Testis (tissue), 3 donors: ENCODE results near the gene ANKRD9. TPM values are rescaled to one million over a fixed set of nuclear protein-coding genes. Genes with fewer than 3 reads are reported as not detected.

Experiments used
- DNase-seq: peaks from one replicate; pipeline ENCODE4 v3.0.0-alpha.2; 2019
- H3K27ac ChIP-seq, 2 donors: fragments of 200-600 bp; sonication (generic); one replicate each; pipeline ENCODE4 v1.5.1; 2019
- H3K27me3 ChIP-seq: fragments of 200-600 bp; sonication (generic); one replicate; pipeline ENCODE4 v1.5.1; 2019
- H3K36me3 ChIP-seq: fragments of 200-600 bp; sonication (generic); one replicate; pipeline ENCODE4 v1.5.1; 2017; ENCODE audit warnings: low read depth; ENCODE audit errors: missing control alignments
- H3K4me1 ChIP-seq: fragments of 200-600 bp; sonication (generic); one replicate; pipeline ENCODE4 v1.5.1; 2019
- H3K4me3 ChIP-seq, 2 donors: fragments of 200-600 bp; sonication (generic); one replicate each; pipeline ENCODE4 v1.5.1; 2017 to 2019
- H3K9me3 ChIP-seq: fragments of 200-600 bp; sonication (generic); one replicate; pipeline ENCODE4 v1.5.1; 2017
- POLR2A ChIP-seq: fragments of 450-650 bp; IDR thresholded peaks from one replicate; pipeline ENCODE4 v1.6.1; 2017; ENCODE audit warnings: antibody characterized with exemption, mild to moderate bottlenecking, moderate library complexity
- WGBS, 2 donors: methylation state at CpG; one replicate each; pipeline ENCODE4 v1.1.5; 2018; 5-methylcytosine and 5-hydroxymethylcytosine counted together
- intact Hi-C: fragments of 100-400 bp; cut with DNase I; formaldehyde crosslinking; loops from one replicate; pipeline ENCODE4 v1.15.1; 2023; ENCODE audit warnings: low total_unique reads
- polyA plus RNA-seq: library from polyadenylated mRNA; stranded (reverse); fragments of 350-450 nt; fragmentation: Illumina TruSeq; extraction: RNeasy Lipid Tissue Mini Kit (QIAGEN cat#74804); gene quantifications from one replicate; pipeline ENCODE4 v1.2.3, GENCODE V29; 2014; ENCODE audit warnings: low read depth, low replicate concordance; ENCODE audit not compliant: insufficient read depth
- total RNA-seq, 2 donors: library from RNA; depleted of rRNA; stranded (reverse); fragments of >200 nt; gene quantifications; one replicate each; pipeline ENCODE4 v1.2.3, GENCODE V29; 2016
- TF ChIP-seq, protein P1 (sequence below), 3 experiments: fragments of 450-650 bp in 2 of 3; fragments of 200-600 bp in 1 of 3; sonication (generic) in 1 of 3; IDR thresholded peaks; one replicate each; pipeline ENCODE4 v1.5.1; 2016 to 2019; ENCODE audit warnings: antibody characterized with exemption in 3 of 3, mild to moderate bottlenecking in 2 of 3, moderate library complexity in 1 of 3

Gene ANKRD9
- total and polyA plus RNA-seq, 3 donors from 2014 or later, result 21.0 to 153 (median 88.7) TPM

DNA sequence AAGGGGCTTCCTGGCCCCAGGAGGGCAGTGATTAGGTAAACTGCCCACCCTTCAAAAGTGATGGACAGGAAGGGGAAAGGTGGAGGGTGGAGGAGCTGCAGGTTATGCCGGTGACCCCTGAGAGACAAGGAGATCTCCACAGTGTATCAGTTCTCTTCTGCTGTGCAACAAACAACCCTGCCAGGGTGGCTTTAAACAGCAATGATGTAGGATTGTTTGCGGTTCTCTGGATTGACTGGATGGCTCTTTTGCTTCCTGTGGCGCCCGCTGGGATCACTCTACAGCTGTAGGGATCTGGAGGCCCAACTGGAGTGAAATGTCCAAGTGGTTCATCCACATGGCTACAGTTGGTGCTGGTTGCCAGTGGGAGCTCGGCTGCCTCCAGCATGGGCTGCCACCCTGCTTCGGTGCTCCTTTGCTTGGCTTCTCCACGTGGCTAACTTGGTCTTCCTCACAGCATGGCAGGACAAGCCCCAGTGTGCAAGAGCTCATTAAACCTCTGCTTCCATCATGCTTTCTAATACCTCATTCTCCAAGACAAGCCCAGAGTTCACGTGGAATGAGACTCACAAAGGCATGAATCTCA is 8.6 kb upstream of the ANKRD9 start:
- WGBS, 2 donors, result 82 to 83% methylated on average over 6 to 8 of the region's 8 CpGs
- Histone ChIP-seq H3K27ac (no peak overlapping the region), H3K36me3 (no peaks in the 10 kb centered on the region), H3K9me3 (no peaks in the 10 kb centered on the region), H3K4me1 (no peaks in the 10 kb centered on the region), H3K27me3 (no peaks in the 10 kb centered on the region), H3K4me3 (no peak overlapping the region)
- DNase-seq, result no peak
- intact Hi-C loops, result loop anchor here (5.0 kb wide), 1 partner anchor 81 kb away; no protein-coding TSS in a partner anchor
- TF ChIP-seq POLR2A, result no peak
- TF ChIP-seq, protein P1, sequence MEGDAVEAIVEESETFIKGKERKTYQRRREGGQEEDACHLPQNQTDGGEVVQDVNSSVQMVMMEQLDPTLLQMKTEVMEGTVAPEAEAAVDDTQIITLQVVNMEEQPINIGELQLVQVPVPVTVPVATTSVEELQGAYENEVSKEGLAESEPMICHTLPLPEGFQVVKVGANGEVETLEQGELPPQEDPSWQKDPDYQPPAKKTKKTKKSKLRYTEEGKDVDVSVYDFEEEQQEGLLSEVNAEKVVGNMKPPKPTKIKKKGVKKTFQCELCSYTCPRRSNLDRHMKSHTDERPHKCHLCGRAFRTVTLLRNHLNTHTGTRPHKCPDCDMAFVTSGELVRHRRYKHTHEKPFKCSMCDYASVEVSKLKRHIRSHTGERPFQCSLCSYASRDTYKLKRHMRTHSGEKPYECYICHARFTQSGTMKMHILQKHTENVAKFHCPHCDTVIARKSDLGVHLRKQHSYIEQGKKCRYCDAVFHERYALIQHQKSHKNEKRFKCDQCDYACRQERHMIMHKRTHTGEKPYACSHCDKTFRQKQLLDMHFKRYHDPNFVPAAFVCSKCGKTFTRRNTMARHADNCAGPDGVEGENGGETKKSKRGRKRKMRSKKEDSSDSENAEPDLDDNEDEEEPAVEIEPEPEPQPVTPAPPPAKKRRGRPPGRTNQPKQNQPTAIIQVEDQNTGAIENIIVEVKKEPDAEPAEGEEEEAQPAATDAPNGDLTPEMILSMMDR (IDR thresholded peaks at IDR 0.05), result no peak

DNA sequence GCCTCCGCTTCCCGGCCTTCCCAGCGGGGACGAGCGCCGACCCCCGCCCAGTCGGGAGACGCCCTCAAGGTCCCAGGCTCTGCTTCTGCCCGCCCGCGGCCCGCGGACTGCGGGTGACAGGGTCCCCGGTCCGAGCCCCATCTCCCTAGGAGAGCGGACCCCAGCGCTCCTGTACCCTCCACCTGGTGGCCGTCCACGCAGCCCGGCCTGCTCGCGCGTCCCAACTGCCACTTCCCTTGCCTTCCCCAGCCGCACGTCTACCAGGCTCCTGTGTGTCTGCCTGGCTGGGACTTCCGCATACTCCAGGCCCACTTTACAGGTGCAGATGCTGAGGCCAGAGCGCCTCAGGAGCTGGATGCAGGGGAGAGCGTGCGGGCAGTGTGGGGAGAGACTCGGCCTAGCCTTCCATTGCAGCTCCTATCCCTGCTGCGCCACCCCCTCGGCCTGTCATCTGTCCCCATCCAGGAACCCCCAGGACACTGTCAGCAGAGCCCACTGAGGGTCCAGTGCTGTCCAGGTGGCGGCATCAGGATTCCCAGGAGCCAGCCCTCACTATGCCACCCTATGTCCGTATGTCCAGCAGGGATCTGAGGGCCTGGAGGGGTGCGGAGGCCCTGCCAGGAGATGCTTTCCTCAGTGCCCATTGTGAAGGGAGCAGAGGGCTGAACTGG is 8.0 kb upstream of the ANKRD9 start:
- intact Hi-C loops, result loop anchor here (5.0 kb wide), 1 partner anchor 80 kb away; no protein-coding TSS in a partner anchor
- Histone ChIP-seq H3K27ac (peak overlapping the region in 1 of 2 donors; percentile 41), H3K36me3 (no peaks in the 10 kb centered on the region)

DNA sequence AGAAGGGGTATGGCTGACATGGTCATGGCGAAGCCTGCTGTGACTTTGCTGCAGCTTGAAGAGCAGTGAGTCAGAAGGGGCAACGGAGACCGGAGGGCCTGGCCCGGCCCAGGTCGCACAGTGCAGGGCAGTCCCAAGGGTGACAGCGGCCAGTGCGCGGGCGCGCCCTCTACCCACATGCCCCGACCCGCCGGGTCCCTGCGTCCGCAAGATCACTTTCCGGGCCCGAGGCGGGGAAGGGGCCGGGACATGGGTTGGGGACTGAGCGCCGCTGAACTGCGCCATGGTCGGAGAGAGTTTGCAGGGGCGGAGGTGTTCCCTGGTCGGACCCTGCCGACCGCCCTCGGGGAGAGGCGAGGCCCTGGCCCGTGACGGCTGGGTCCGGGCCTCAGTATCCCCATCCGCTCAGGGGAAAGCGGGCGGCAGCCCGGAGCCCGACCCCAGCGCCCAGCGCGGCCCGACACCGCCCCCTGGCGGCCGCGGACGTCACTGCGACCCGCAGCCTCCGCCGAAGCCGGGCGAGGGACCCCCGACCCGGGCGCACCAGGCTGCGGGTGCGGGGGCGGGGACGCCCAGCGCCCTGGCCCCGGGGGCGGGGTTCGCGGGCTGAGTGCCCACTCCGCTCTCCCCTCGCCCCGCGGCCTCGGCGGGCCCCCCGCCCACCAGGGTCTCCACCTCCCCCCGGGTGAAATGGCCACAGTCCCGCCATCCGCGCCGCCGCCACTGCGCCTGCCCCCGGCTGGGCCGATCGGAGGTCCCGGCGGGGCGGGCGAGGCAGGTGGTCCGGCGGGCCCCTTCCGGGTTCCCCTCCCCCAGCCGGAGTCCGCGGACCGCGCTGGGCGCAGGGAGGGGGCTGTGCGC is 7.2 kb upstream of the ANKRD9 start:
- intact Hi-C loops, result loop anchor here (5.0 kb wide), 1 partner anchor 79 kb away; no protein-coding TSS in a partner anchor
- Histone ChIP-seq H3K9me3 (no peaks in the 10 kb centered on the region), H3K27ac (peak overlapping the region in 1 of 2 donors; percentile 41), H3K27me3 (no peaks in the 10 kb centered on the region), H3K36me3 (no peaks in the 10 kb centered on the region), H3K4me3 (peak overlapping the region; percentile 68 to 78), H3K4me1 (no peaks in the 10 kb centered on the region)
- peak; percentile 59 for DNase-seq
- 4 to 13% methylated on average over 5 to 21 of the region's 95 CpGs for WGBS, 2 donors
- TF ChIP-seq, protein P1 (IDR thresholded peaks at IDR 0.05), result peak; percentile 98 to 99 (median 98)
- TF ChIP-seq POLR2A, result no peak

More for the DNA sequence above, 8.0 kb upstream of the ANKRD9 start:
- 24 to 90% methylated on average over 2 to 35 of the region's 37 CpGs for WGBS, 2 donors
- H3K4me1 ChIP-seq, result no peaks in the 10 kb centered on the region
- peak; percentile 29 for DNase-seq
- H3K27me3 ChIP-seq, result no peaks in the 10 kb centered on the region
- peak overlapping the region; percentile 68 to 78 for H3K4me3 ChIP-seq
- no peaks in the 10 kb centered on the region for H3K9me3 ChIP-seq
- no peak for TF ChIP-seq POLR2A
- TF ChIP-seq, protein P1 (IDR thresholded peaks at IDR 0.05), result no peak

DNA sequence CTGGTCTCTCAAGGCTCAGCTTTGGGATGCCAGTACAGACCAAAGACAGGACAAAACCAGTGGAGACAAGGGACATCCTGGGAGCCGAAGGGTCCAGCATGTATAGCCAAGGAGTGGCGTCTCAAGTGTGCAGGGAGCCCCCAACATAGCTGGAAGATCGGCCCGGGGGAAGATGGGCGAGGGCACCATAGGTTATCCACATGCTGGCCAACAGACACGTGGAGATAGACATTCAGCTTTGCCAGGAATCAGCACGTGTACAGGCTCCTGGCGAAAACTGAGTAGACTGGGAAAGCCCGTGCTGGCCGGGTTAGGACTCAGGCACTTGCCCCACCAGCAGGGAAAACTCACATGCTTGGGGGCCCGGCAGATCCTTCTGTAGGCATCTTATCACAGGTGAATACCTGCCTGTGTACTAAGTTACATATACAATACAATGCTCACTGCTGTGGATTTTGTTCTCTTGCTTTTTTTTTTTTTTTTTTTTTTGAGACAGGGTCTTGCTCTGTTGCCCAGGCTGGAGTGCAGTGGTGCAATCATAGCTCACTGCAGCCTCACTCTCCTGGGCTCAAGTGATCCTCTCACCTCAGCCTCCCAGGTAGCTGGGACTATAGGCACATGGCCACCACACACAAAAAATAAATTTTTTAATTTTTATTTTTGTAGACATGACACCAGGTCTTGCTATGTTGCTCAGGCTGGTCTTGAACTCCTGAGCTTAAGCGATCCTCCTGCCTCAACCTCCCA is 5.6 kb upstream of the ANKRD9 start:
- intact Hi-C loops, result loop anchor here (5.0 kb wide), 1 partner anchor 78 kb away; no protein-coding TSS in a partner anchor
- H3K27ac ChIP-seq, result no peak overlapping the region
- no peaks in the 10 kb centered on the region for H3K4me1 ChIP-seq
- H3K36me3 ChIP-seq, result no peaks in the 10 kb centered on the region
- TF ChIP-seq, protein P1 (IDR thresholded peaks at IDR 0.05), result no peak
- TF ChIP-seq POLR2A, result no peak
- DNase-seq, result no peak
- 90 to 94% methylated on average over 12 of the region's 12 CpGs for WGBS, 2 donors
- H3K27me3 ChIP-seq, result no peaks in the 10 kb centered on the region
- H3K4me3 ChIP-seq, result no peak overlapping the region
- no peaks in the 10 kb centered on the region for H3K9me3 ChIP-seq
